SK-N-SH (cell line): ENCODE measurements around the gene C12orf56.

Source experiments
- EP300 ChIP-seq, 2 experiments: IDR thresholded peaks; 2 replicates each; pipeline versions ENCODE4 v1.4.0 to v1.6.1; 2012; ENCODE audit warnings: borderline replicate concordance in 1 of 2, low read depth in 1 of 2, low read length in 1 of 2
- TF ChIP-seq, protein P1 (sequence below): fragments of 200-600 bp; sonication (generic); IDR thresholded peaks from 2 replicates; pipeline ENCODE4 v1.6.1; 2017; ENCODE audit warnings: antibody characterized with exemption, mild to moderate bottlenecking, moderate library complexity

DNA sequence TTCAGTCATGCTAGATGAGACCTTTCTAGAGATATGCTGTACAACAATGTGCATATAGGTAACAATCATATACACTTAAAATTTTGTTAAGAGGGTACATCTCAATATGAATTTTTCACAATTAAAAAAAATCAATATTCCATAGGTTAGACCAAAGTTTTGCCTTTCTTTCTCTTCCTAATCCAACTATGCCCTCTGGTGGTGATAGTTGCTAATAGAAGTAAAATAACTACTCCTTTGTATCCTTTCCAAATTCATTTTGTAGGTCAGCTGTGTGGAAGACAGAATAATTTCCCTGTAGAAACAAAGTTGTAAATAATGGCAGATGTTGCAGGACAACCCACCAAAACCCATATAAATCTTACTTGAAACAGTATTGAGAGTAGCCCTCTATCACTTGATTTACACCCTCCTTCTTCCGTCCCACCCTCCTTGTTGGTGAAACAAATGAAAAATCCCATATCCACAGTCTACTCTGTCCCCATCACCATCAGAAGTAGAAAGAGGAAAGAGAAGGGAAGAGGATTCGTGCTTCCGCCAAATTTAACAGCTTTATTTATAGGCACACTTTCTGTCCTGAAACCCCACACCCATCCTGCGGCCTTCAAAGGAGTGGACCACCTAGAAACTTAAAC is 134.3 kb downstream of the C12orf56 start:
- no peak for TF ChIP-seq EP300 (IDR thresholded peaks at IDR 0.05; ENCODE audit: borderline replicate concordance in 1 of 2, low read depth in 1 of 2, low read length in 1 of 2)
- TF ChIP-seq, protein P1, sequence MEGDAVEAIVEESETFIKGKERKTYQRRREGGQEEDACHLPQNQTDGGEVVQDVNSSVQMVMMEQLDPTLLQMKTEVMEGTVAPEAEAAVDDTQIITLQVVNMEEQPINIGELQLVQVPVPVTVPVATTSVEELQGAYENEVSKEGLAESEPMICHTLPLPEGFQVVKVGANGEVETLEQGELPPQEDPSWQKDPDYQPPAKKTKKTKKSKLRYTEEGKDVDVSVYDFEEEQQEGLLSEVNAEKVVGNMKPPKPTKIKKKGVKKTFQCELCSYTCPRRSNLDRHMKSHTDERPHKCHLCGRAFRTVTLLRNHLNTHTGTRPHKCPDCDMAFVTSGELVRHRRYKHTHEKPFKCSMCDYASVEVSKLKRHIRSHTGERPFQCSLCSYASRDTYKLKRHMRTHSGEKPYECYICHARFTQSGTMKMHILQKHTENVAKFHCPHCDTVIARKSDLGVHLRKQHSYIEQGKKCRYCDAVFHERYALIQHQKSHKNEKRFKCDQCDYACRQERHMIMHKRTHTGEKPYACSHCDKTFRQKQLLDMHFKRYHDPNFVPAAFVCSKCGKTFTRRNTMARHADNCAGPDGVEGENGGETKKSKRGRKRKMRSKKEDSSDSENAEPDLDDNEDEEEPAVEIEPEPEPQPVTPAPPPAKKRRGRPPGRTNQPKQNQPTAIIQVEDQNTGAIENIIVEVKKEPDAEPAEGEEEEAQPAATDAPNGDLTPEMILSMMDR = peak; percentile 80
